Embryonic facial prominence (tissue), 1 donor: ENCODE results near the gene DPYSL3.
A peak's percentile ranks its signal among the peaks of the same experiment; 100 is the strongest.

ENCODE experiments used
- DNase-seq: peaks from one replicate; pipeline ENCODE4 v3.0.0-alpha.2; 2016; ENCODE audit errors: extremely low spot score

The DPYSL3 gene

DNA sequence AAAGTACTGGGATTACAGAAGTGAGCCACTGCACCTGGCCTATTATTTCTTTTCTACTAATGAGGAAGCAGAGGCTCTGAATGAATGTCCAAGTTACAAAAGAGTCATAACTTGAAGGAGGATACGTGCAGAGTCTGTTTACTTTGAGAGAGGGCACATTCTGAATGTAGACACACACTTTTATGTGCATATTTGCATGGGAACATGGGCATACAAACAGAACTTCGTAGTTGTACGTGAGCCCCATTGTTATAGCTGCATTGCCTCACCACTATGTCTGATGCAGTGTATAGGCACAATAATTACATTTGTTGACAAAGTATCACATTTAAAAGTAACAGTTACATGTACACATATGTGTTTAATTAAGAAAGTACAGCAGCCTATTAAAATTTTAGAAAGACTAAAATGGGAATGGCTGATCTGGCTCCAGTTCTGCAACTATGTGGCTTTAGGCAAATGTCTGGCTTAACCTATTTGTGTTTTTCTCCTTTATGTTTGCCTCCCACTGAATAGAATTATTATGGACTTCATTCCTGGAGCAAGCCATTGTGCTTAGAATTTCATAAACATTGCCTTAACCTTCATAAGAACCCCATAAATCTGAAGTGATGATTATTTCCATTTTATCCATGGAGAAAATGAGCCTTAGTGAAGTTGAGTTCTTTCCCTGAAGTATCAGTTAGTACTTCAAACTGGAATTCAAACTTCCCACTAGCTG, 3.0 kb upstream of the DPYSL3 start:
- no peak for DNase-seq

DNA sequence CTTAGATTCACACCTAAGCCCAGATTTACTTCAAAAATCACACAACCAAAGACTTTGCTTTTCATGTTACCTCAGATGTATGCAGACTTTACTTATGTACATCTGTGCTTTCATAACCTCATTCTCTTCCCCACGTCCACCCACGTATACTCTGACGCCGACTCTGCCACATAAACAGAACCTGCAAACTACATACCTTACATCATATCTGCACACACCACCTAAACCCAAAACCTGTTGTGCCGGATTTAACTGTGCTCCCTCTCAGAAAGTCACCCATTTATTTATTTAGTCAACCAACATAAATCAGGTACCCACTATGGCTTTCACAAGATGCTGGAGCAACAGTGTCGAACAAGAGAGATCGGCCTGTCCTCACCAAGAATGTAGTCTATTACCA, 1.0 kb upstream of the DPYSL3 start:
- DNase-seq, result no peak

GRCh38 chr5:147509041-147509709, 693 bp downstream of the DPYSL3 start:
- no peak for DNase-seq

- no peak for DNase-seq
These were observed 1.2 kb downstream of the DPYSL3 start for GRCh38 chr5:147508711-147509040.

- DNase-seq, result no peak
These were observed 2.3 kb downstream of the DPYSL3 start for GRCh38 chr5:147507480-147508126.

- DNase-seq, result no peak
These were observed 5.3 kb downstream of the DPYSL3 start for GRCh38 chr5:147504535-147504934.

- no peak for DNase-seq
These were observed 5.9 kb downstream of the DPYSL3 start for GRCh38 chr5:147504011-147504410.

DNA sequence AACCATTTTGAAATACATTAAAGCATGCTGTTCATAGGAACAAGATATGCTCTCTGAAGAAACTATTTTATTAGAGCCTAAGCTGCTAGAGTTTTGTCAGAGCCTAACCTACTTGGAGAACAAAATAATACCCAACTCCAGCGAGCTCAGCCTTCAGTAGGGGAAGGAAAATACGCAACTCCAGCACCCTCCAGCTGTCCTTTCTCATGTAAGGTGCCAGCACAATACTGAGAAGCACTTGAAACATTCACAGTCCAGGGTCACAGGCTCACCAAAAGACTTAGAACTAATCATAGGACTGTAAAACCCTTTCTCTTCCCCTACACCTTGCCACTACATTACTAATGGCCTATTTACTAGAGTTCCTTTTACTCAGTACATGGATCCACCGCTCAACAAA, 18.9 kb downstream of the DPYSL3 start:
- DNase-seq, result no peak

DNA sequence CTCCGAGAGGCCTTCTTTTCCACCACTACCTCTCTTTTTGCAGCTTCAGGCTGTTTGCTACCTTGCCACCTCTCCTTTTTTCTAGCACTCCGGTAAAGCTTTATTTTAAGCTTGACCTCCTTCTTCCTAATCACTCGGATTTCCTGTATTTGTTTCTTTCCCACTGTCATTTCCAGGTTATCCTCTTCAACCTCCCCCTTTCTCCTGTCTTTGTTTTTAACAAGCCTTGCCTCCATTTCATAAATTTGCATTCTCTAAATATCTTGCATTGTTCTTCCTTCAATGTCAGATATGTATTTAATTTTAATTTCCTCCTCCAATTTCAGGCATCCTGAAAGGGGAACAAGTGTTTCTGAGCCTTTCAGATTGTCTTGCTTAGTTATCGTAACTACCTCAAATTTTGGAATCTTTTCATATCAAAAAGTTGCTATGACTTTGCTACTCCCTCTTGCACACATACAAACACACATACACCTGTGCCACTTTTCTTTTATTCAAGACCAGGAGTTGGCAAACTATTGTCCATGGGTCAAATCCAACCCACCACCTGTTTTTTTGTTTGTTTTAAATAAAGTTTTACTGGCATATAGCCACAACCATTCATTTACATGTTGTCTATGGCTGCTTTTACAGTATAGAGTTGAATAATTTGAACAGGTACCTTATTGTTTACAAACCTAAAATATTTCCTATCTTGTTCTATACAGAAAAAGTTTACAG, 22.7 kb downstream of the DPYSL3 start:
- DNase-seq, result no peak

- no peak for DNase-seq
These were observed 24.1 kb downstream of the DPYSL3 start for GRCh38 chr5:147485814-147486213.

DNA sequence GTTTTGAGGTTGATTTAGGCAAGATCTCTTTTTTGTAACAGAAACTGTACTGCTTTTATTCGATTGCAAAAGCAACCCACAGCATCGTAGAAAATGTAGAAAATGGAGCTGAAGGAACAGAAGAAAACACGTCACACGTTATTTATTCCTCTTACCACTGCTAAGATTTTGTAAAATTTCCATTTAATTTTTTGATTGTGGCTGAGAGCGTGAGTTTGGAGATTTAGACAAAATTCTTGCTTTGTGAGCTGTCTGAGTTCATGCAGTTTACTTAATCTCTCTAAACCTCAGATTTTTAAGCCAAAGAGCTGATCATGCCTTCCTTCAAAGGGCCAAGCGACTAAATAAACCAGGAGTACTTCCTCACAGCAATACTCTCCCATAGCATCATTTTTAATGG, 24.8 kb downstream of the DPYSL3 start:
- DNase-seq, result no peak

DNA sequence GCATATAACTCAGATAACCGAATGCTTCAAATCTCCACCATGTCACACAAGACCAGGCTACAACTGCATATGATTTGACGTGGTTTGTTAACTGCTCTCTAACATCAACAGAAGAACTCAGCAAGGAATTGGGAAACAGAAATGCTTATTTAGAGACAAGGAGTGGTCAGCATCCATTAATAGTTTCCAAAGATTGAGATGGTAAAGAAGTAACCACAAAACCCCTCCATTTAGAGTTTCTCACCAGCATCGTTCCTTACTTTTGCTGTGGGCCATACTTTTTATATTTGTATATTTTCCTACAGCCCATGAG, 25.2 kb downstream of the DPYSL3 start:
- DNase-seq, result no peak

- DNase-seq, result peak; percentile 78
These were observed 25.7 kb downstream of the DPYSL3 start for GRCh38 chr5:147483961-147484707.

- DNase-seq, result no peak
These were observed 26.6 kb downstream of the DPYSL3 start for GRCh38 chr5:147483188-147483790.

DNA sequence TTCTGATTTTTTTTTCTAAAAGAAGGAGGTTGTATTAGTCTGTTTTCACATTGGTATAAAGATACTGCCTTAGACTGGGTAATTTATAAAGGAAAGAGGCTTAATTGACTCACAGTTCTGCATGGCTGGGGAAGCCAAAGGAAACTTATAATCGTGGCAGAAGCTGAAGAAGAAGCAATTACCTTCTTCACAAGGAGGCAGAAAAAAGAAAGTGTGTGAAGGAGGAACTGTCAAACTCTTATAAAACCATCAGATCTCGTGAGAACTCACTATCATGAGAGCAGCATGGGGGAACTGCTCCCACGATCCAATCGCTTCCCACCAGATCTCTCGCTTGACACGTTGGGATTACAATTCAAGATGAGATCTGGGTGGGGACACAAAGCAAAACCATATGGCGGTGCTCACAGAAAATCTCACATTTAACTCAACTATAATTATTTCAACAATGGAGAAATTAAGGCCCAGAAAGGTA, 27.1 kb downstream of the DPYSL3 start:
- no peak for DNase-seq

- no peak for DNase-seq
These were observed 27.8 kb downstream of the DPYSL3 start for GRCh38 chr5:147481874-147482705.

DNA sequence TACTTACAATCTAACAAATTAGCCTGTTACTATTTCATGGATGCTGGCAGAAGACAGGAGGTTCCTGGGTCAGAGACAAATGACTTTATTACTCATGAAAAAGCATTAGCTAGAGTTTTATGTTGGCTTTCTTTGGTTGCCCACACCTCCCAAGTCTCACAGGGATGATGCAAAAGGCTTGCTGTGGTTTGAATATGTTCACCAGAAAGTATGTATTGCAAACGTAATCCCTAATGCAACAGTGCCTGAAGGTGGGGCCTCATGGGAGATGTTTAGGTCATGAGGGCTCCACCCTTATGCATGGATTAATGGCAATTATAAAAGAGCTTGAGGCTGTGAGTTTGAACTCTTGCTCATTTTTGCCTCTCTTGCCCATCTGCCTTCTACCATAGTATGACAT, 28.5 kb downstream of the DPYSL3 start:
- no peak for DNase-seq

DNA sequence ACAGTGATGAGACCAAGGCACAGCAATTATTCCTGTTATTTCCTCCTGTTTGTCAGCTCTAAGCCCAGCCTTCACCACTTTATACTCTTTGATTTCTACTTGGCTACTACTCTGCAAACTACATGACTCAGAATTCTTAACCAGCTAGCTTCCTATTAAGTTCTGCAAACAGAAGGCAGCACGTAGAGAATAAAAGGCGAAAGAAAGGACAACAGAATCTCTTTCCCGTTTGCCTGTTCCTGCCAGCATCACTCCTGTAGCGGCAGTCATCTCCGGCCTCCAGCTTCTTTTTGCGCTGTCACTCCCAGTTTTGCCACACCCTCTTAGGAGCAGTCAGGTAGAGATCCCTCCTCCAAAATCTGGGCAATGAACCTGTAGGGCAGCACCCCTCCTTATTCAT, 29.9 kb downstream of the DPYSL3 start:
- no peak for DNase-seq

DNA sequence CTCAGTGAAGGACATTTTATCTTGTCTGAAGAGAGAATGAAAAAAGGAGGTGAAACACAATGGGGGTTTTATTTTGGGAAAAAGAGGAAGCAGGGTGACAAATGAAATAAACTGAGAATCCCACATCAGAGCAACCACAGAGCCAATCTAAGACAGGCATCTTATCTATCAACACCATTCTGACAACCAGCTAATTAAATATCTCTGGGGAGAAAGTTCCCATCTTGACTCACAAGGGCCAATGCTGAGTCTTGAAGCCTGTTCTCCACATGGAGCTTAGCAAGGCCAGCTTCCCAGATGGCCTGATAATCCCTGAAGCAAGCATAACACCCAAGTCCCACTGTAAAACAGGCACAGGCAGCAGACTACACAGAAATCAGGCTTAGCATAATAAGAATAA, 30.4 kb downstream of the DPYSL3 start:
- no peak for DNase-seq

GRCh38 chr5:147474140-147474539, 35.7 kb downstream of the DPYSL3 start:
- no peak for DNase-seq
